ENCODE results near the gene KXD1.

The KXD1 gene

GRCh38 chr19:18542941-18543813 lies 14.5 kb upstream of the KXD1 start, which contains the start of gene FKBP8:
TSS of gene FKBP8 (minus strand) at chr19:18543573. CDS start at chr19:18541970, 1,603 bp downstream.
- Histone ChIP-seq H3K18ac (ENCODE audit: low read length) (peak within 1 kb of the TSS; percentile 97), H2BK120ac (ENCODE audit: insufficient read depth, low read length, poor library complexity) (peak within 1 kb of the TSS; percentile 92), H3K9ac (ENCODE audit: low read length) (peak within 1 kb of the TSS; percentile 82), H2BK5ac (ENCODE audit: low read depth, low read length, poor library complexity) (peak within 1 kb of the TSS; percentile 92), H2AFZ (ENCODE audit: insufficient read depth, low read length, poor library complexity) (peak within 1 kb of the TSS; percentile 52), H3K4me3 (ENCODE audit: low read depth, low read length) (peak within 1 kb of the TSS; percentile 87), H3K36me3 (ENCODE audit: control insufficient read depth in 1 of 2, insufficient read depth in 2 of 2, low read length in 2 of 2) (peaks cover 21 to 23% of the 10 kb centered on the region in 2 experiments), H4K91ac (ENCODE audit: low read depth, low read length) (peak within 1 kb of the TSS; percentile 93), H3K79me2 (ENCODE audit: control insufficient read depth, insufficient read depth, low read length, poor library complexity) (peaks cover 8% of the 10 kb centered on the region), H4K8ac (ENCODE audit: low read depth, low read length) (peak within 1 kb of the TSS; percentile 94), H3K14ac (ENCODE audit: low read length) (peak within 1 kb of the TSS; percentile 99), H3K27ac (ENCODE audit: low read depth, low read length) (peak within 1 kb of the TSS; percentile 57), H2AK5ac (ENCODE audit: low read length) (peak within 1 kb of the TSS; percentile 99), H3K79me1 (ENCODE audit: low read length) (peaks cover 10% of the 10 kb centered on the region), H4K12ac (ENCODE audit: low read depth, low read length) (peak within 1 kb of the TSS; percentile 89), H3K23ac (ENCODE audit: low read length) (no peak within 1 kb of the TSS), H3K4me2 (ENCODE audit: low read length) (peak within 1 kb of the TSS; percentile 94), H3K27me3 (ENCODE audit: insufficient read depth, low read length) (no peaks in the 10 kb centered on the region), H3K4ac (ENCODE audit: low read depth, low read length) (peak within 1 kb of the TSS; percentile 99), H2BK12ac (ENCODE audit: low read length) (peak within 1 kb of the TSS; percentile 32), H3K9me3 (ENCODE audit: insufficient read depth, low read depth, low read length) (no peaks in the 10 kb centered on the region), H3K4me1 (ENCODE audit: control insufficient read depth in 1 of 2, insufficient read depth in 2 of 2, low read length in 2 of 2) (peaks cover 6 to 11% of the 10 kb centered on the region in 2 experiments)
- no CpG with 5 or more reads among the region's 86 CpGs for WGBS (ENCODE audit: extremely low coverage, insufficient coverage, insufficient read length)
- DNase-seq, result peak; percentile 87 to 92

GRCh38 chr19:18543814-18544475 lies 13.7 kb upstream of the KXD1 start:
- peaks cover 8% of the 10 kb centered on the region for H3K79me2 ChIP-seq (ENCODE audit: control insufficient read depth, insufficient read depth, low read length, poor library complexity)
- H3K4me1 ChIP-seq (ENCODE audit: control insufficient read depth in 1 of 2, insufficient read depth in 2 of 2, low read length in 2 of 2), result peaks cover 6 to 11% of the 10 kb centered on the region in 2 experiments
- H4K91ac ChIP-seq (ENCODE audit: low read depth, low read length), result peak overlapping the region; percentile 77
- no peaks in the 10 kb centered on the region for H3K9me3 ChIP-seq (ENCODE audit: insufficient read depth, low read depth, low read length)
- peak overlapping the region; percentile 63 for H3K4me3 ChIP-seq (ENCODE audit: low read depth, low read length)
- no peak overlapping the region for H2BK12ac ChIP-seq (ENCODE audit: low read length)
- H3K36me3 ChIP-seq (ENCODE audit: control insufficient read depth in 1 of 2, insufficient read depth in 2 of 2, low read length in 2 of 2), result peaks cover 20 to 21% of the 10 kb centered on the region in 2 experiments
- peak overlapping the region; percentile 25 for H2BK5ac ChIP-seq (ENCODE audit: low read depth, low read length, poor library complexity)
- H3K27me3 ChIP-seq (ENCODE audit: insufficient read depth, low read length), result no peaks in the 10 kb centered on the region
- H3K4ac ChIP-seq (ENCODE audit: low read depth, low read length), result peak overlapping the region; percentile 55
- peak overlapping the region; percentile 89 for H4K8ac ChIP-seq (ENCODE audit: low read depth, low read length)
- H3K18ac ChIP-seq (ENCODE audit: low read length), result peak overlapping the region; percentile 22
- no peak overlapping the region for H3K23ac ChIP-seq (ENCODE audit: low read length)
- peak overlapping the region; percentile 11 for H2AK5ac ChIP-seq (ENCODE audit: low read length)
- peak overlapping the region; percentile 32 for H2AFZ ChIP-seq (ENCODE audit: insufficient read depth, low read length, poor library complexity)
- peak overlapping the region; percentile 71 for H3K14ac ChIP-seq (ENCODE audit: low read length)
- peak overlapping the region; percentile 57 for H3K27ac ChIP-seq (ENCODE audit: low read depth, low read length)
- peak overlapping the region; percentile 79 for H3K9ac ChIP-seq (ENCODE audit: low read length)
- no CpG with 5 or more reads among the region's 12 CpGs for WGBS (ENCODE audit: extremely low coverage, insufficient coverage, insufficient read length)
- H3K79me1 ChIP-seq (ENCODE audit: low read length), result peaks cover 10% of the 10 kb centered on the region
- H4K12ac ChIP-seq (ENCODE audit: low read depth, low read length), result peak overlapping the region; percentile 77
- peak overlapping the region; percentile 55 for H2BK120ac ChIP-seq (ENCODE audit: insufficient read depth, low read length, poor library complexity)
- DNase-seq, result peak; percentile 79
- H3K4me2 ChIP-seq (ENCODE audit: low read length), result peak overlapping the region; percentile 94

GRCh38 chr19:18551631-18552030 lies 6.0 kb upstream of the KXD1 start:
- Histone ChIP-seq H2BK12ac (ENCODE audit: low read length) (no peak overlapping the region), H3K9ac (ENCODE audit: low read length) (no peak overlapping the region), H2BK5ac (ENCODE audit: low read depth, low read length, poor library complexity) (no peak overlapping the region), H3K14ac (ENCODE audit: low read length) (no peak overlapping the region), H3K27ac (ENCODE audit: low read depth, low read length) (no peak overlapping the region), H3K4me3 (ENCODE audit: low read depth, low read length) (no peak overlapping the region), H3K23ac (ENCODE audit: low read length) (no peak overlapping the region), H3K18ac (ENCODE audit: low read length) (no peak overlapping the region), H4K12ac (ENCODE audit: low read depth, low read length) (no peak overlapping the region), H3K4ac (ENCODE audit: low read depth, low read length) (no peak overlapping the region), H3K4me2 (ENCODE audit: low read length) (no peak overlapping the region), H4K8ac (ENCODE audit: low read depth, low read length) (no peak overlapping the region), H2BK120ac (ENCODE audit: insufficient read depth, low read length, poor library complexity) (no peak overlapping the region), H2AK5ac (ENCODE audit: low read length) (no peak overlapping the region), H3K79me1 (ENCODE audit: low read length) (no peaks in the 10 kb centered on the region), H3K79me2 (ENCODE audit: control insufficient read depth, insufficient read depth, low read length, poor library complexity) (no peaks in the 10 kb centered on the region), H2AFZ (ENCODE audit: insufficient read depth, low read length, poor library complexity) (no peak overlapping the region), H3K36me3 (ENCODE audit: control insufficient read depth in 1 of 2, insufficient read depth in 2 of 2, low read length in 2 of 2) (no peaks in the 10 kb centered on the region), H4K91ac (ENCODE audit: low read depth, low read length) (no peak overlapping the region), H3K4me1 (ENCODE audit: control insufficient read depth in 1 of 2, insufficient read depth in 2 of 2, low read length in 2 of 2) (no peaks in the 10 kb centered on the region), H3K9me3 (ENCODE audit: insufficient read depth, low read depth, low read length) (no peaks in the 10 kb centered on the region), H3K27me3 (ENCODE audit: insufficient read depth, low read length) (no peaks in the 10 kb centered on the region)
- no CpG with 5 or more reads among the region's 6 CpGs for WGBS (ENCODE audit: extremely low coverage, insufficient coverage, insufficient read length)
- peak; percentile 95 to 99 for DNase-seq

GRCh38 chr19:18558202-18558555 lies 509 bp downstream of the KXD1 start:
- H4K12ac ChIP-seq (ENCODE audit: low read depth, low read length), result peak overlapping the region; percentile 95
- peak overlapping the region; percentile 73 for H2BK120ac ChIP-seq (ENCODE audit: insufficient read depth, low read length, poor library complexity)
- peak overlapping the region; percentile 95 for H3K14ac ChIP-seq (ENCODE audit: low read length)
- H2AFZ ChIP-seq (ENCODE audit: insufficient read depth, low read length, poor library complexity), result peak overlapping the region; percentile 66
- peaks cover 14 to 19% of the 10 kb centered on the region in 2 experiments for H3K36me3 ChIP-seq (ENCODE audit: control insufficient read depth in 1 of 2, insufficient read depth in 2 of 2, low read length in 2 of 2)
- H2BK12ac ChIP-seq (ENCODE audit: low read length), result no peak overlapping the region
- H3K4me3 ChIP-seq (ENCODE audit: low read depth, low read length), result peak overlapping the region; percentile 87
- whole genome bisulfite sequencing (ENCODE audit: extremely low coverage, insufficient coverage, insufficient read length), result no CpG with 5 or more reads among the region's 11 CpGs
- peak overlapping the region; percentile 92 for H3K18ac ChIP-seq (ENCODE audit: low read length)
- peak overlapping the region; percentile 92 for H3K9ac ChIP-seq (ENCODE audit: low read length)
- no peaks in the 10 kb centered on the region for H3K27me3 ChIP-seq (ENCODE audit: insufficient read depth, low read length)
- H3K79me1 ChIP-seq (ENCODE audit: low read length), result peaks cover 6% of the 10 kb centered on the region
- H3K9me3 ChIP-seq (ENCODE audit: insufficient read depth, low read depth, low read length), result no peaks in the 10 kb centered on the region
- peak overlapping the region; percentile 94 for H4K91ac ChIP-seq (ENCODE audit: low read depth, low read length)
- H2AK5ac ChIP-seq (ENCODE audit: low read length), result peak overlapping the region; percentile 94
- H3K4me2 ChIP-seq (ENCODE audit: low read length), result peak overlapping the region; percentile 96
- DNase-seq, result peak in 1 of 2 donors; percentile 21
- peaks cover 9% of the 10 kb centered on the region for H3K79me2 ChIP-seq (ENCODE audit: control insufficient read depth, insufficient read depth, low read length, poor library complexity)
- H3K27ac ChIP-seq (ENCODE audit: low read depth, low read length), result peak overlapping the region; percentile 8
- peak overlapping the region; percentile 94 for H3K4ac ChIP-seq (ENCODE audit: low read depth, low read length)
- no peak overlapping the region for H3K23ac ChIP-seq (ENCODE audit: low read length)
- peak overlapping the region; percentile 62 for H2BK5ac ChIP-seq (ENCODE audit: low read depth, low read length, poor library complexity)
- H3K4me1 ChIP-seq (ENCODE audit: control insufficient read depth in 1 of 2, insufficient read depth in 2 of 2, low read length in 2 of 2), result peaks cover 0 to 9% of the 10 kb centered on the region in 2 experiments
- peak overlapping the region; percentile 93 for H4K8ac ChIP-seq (ENCODE audit: low read depth, low read length)

Data from trophoblast cell (in vitro differentiated cells and primary cell).